Inflammatory macrophage treated with lipopolysaccharide for 4 hours (primary cell): ENCODE data around the gene NPAS1.
"Not testable (repeated sequence)": the region's sequence is repeated elsewhere in the genome, so short reads cannot be mapped to it uniquely, and the experiment has no call there.

Experiments
- DNase-seq: peaks from one replicate; pipeline ENCODE4 v3.0.0-alpha.2; 2020

The NPAS1 gene

GRCh38 chr19:46992699-46993535 is 26.7 kb upstream of the NPAS1 start:
- no peak for DNase-seq

GRCh38 chr19:46993622-46994021 is 26.0 kb upstream of the NPAS1 start:
- DNase-seq = no peak

- no peak for DNase-seq
Observed at GRCh38 chr19:46994141-46994686, 25.4 kb upstream of the NPAS1 start.

- DNase-seq = no peak
Observed at GRCh38 chr19:46995492-46995891, 24.1 kb upstream of the NPAS1 start.

- DNase-seq = no peak
Observed at GRCh38 chr19:46998445-46999125, 21.1 kb upstream of the NPAS1 start.

- no peak for DNase-seq
Observed at GRCh38 chr19:46999377-46999776, 20.3 kb upstream of the NPAS1 start.

GRCh38 chr19:46999878-47000277 is 19.8 kb upstream of the NPAS1 start:
- DNase-seq = no peak

GRCh38 chr19:47000373-47000772 is 19.3 kb upstream of the NPAS1 start:
- DNase-seq = no peak

- no peak for DNase-seq
Observed at GRCh38 chr19:47001584-47001983, 18.1 kb upstream of the NPAS1 start.

- DNase-seq = no peak
Observed at GRCh38 chr19:47002106-47002766, 17.4 kb upstream of the NPAS1 start.

GRCh38 chr19:47002853-47003610 is 16.6 kb upstream of the NPAS1 start:
- DNase-seq = no peak

GRCh38 chr19:47003611-47004465 is 15.8 kb upstream of the NPAS1 start:
- no peak for DNase-seq

- DNase-seq = no peak
Observed at GRCh38 chr19:47005164-47005641, 14.4 kb upstream of the NPAS1 start.

- DNase-seq = no peak
Observed at GRCh38 chr19:47005873-47006272, 13.8 kb upstream of the NPAS1 start.

- no peak for DNase-seq
Observed at GRCh38 chr19:47006496-47006895, 13.1 kb upstream of the NPAS1 start.

GRCh38 chr19:47010549-47010948 is 9.1 kb upstream of the NPAS1 start:
- DNase-seq = not testable (repeated sequence)

GRCh38 chr19:47012617-47013016 is 7.0 kb upstream of the NPAS1 start:
- no peak for DNase-seq

GRCh38 chr19:47013041-47013517 is 6.6 kb upstream of the NPAS1 start:
- peak; percentile 75 for DNase-seq

- no peak for DNase-seq
Observed at GRCh38 chr19:47018923-47019322, 714 bp upstream of the NPAS1 start.

GRCh38 chr19:47020132-47020805 is 632 bp downstream of the NPAS1 start:
- DNase-seq = no peak

GRCh38 chr19:47020992-47021496 is 1.4 kb downstream of the NPAS1 start:
- DNase-seq = no peak
